ENCODE measurements around the gene RELCH.

Gene RELCH

DNA sequence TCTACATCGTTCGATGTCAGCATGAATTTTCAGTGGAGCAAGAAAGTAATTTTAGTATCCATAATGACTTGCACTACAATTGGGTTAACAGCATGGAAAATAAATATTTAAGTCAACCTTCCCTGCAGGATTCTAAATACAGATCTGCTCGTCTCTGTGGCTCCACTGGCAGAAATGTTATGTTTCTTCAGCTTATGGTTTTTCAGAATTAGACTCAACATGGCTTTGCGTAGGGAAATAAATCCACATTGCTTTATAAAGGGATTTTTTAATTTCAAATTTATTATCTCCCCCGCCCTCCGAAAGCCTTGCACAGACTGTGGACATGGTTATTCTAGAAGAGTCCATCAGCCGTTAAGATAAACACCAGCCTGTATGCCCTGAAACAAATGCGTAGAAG, 156.3 kb downstream of the RELCH start:
- Mint-ChIP-seq H3K4me1 (ENCODE audit: low read depth) (peaks cover 26% of the 10 kb centered on the region), H3K36me3 (ENCODE audit: low read depth) (no peaks in the 10 kb centered on the region), H3K27me3 (peaks cover 14% of the 10 kb centered on the region), H3K9me3 (no peaks in the 10 kb centered on the region), H3K27ac (no peak overlapping the region), H3K4me3 (no peak overlapping the region)

DNA sequence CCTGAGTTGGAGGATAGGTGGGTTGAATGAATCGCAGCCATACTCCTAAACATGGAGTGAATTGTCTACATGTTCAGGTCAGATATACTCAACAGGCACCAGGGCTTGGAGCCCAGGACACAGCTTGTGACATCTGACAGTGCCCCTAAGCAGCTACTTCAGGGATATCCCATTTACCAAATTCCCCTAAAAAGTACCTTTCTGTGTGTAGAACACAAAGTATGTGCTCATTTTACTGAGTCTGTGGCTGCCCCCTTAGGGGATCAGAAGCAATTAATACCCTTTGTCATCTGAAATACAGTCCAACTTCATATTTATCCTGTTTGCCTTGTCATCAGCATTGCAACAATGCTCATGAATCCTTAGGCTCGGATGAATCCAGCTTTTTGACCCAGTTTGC, 158.9 kb downstream of the RELCH start:
- Mint-ChIP-seq H3K4me1 (ENCODE audit: low read depth) (peaks cover 13% of the 10 kb centered on the region), H3K36me3 (ENCODE audit: low read depth) (no peaks in the 10 kb centered on the region), H3K4me3 (no peak overlapping the region), H3K9me3 (no peaks in the 10 kb centered on the region), H3K27ac (no peak overlapping the region), H3K27me3 (peaks cover 5% of the 10 kb centered on the region)

DNA sequence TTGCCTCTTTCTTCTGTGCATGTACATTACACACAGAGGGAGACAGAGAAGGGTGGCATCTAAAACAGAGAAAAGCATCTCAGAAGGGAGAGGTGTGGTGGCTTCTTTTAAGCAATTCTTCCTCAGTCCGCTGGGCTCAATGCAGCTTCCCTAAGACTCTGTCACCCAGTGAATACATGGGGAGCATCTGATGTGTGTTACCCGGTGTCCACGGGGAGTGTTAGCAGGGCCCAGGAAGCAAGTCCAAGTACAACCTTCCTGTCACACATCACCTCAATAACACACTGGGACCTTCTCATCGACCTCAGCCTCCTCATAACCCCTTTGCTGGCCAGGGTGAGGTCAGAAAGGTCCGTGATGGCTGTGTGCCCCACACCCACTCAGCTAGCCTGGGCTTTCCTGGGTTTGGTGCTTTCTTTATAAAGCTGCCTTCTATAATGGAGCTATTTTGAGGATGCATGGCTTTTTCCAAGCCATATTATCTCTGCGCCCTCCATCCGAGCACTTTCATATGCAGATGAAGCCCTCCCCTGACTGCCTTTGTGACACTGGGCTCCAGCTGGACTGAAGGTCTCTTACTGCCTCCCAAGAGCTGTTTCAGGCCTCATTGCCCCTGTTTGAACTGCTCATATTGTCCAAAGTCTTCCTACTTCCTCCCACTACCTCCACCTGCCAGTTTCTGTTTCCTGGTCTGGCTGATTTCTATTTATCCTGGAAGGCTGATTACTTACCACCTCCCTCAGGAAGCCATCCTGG, 159.5 kb downstream of the RELCH start:
- H3K27me3 Mint-ChIP-seq: peaks cover 3% of the 10 kb centered on the region
- H3K9me3 Mint-ChIP-seq: no peaks in the 10 kb centered on the region
- no peak overlapping the region for H3K4me3 Mint-ChIP-seq
- peaks cover 7% of the 10 kb centered on the region for H3K4me1 Mint-ChIP-seq (ENCODE audit: low read depth)
- no peak overlapping the region for H3K27ac Mint-ChIP-seq
- no peaks in the 10 kb centered on the region for H3K36me3 Mint-ChIP-seq (ENCODE audit: low read depth)

DNA sequence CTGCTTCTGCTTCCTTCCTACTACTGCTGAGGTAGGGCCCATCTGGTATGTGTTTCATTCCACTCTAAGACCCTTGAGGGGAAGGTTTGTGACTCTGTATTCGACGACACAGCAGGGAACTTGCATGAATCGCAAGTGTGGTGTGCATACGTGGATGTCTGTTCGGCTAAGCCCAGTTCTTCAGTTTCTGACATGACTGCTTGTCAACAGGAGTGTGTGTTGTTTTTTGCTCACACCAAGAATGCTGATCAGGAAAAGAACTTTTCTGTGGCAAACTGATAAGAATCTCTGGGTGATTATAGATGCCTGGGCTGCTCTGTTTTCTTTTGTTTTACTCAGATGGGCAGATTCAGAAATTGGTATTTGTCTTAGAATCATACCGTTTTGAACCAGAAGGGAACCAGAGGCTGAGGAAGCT, 160.0 kb downstream of the RELCH start:
- Mint-ChIP-seq H3K4me3 (no peak overlapping the region), H3K4me1 (ENCODE audit: low read depth) (peaks cover 7% of the 10 kb centered on the region), H3K27ac (no peak overlapping the region), H3K9me3 (no peaks in the 10 kb centered on the region), H3K27me3 (peaks cover 3% of the 10 kb centered on the region), H3K36me3 (ENCODE audit: low read depth) (no peaks in the 10 kb centered on the region)

GRCh38 chr18:62348474-62348873, 161.4 kb downstream of the RELCH start:
- Mint-ChIP-seq H3K4me1 (ENCODE audit: low read depth) (peaks cover 7% of the 10 kb centered on the region), H3K27ac (no peak overlapping the region), H3K4me3 (no peak overlapping the region), H3K36me3 (ENCODE audit: low read depth) (no peaks in the 10 kb centered on the region), H3K9me3 (no peaks in the 10 kb centered on the region), H3K27me3 (peaks cover 3% of the 10 kb centered on the region)

DNA sequence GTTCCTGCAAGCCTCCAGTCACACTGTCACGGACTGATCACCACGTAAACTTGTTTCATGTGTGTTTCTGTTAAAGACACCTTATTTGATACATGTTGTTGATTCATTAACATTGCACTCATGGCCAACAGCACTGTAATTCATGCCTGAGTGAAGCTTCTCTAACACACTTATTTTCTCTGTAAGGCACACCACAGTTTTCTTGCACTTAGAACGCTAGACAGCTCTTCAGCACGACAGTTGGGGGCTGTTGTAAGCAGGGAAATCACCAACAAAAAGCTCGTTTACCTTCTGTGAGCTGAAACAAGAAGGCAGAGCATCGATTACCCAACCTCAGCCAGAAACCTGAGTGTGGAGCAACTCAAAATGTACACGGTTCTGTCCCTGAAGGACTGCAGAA, 166.1 kb downstream of the RELCH start:
- Mint-ChIP-seq H3K36me3 (ENCODE audit: low read depth) (no peaks in the 10 kb centered on the region), H3K27me3 (no peaks in the 10 kb centered on the region), H3K9me3 (no peaks in the 10 kb centered on the region), H3K4me1 (ENCODE audit: low read depth) (peaks cover 2% of the 10 kb centered on the region), H3K27ac (no peak overlapping the region), H3K4me3 (no peak overlapping the region)

GRCh38 chr18:62354151-62354550, 167.1 kb downstream of the RELCH start:
- no peaks in the 10 kb centered on the region for H3K27me3 Mint-ChIP-seq
- peaks cover 6% of the 10 kb centered on the region for H3K4me1 Mint-ChIP-seq (ENCODE audit: low read depth)
- no peak overlapping the region for H3K27ac Mint-ChIP-seq
- H3K36me3 Mint-ChIP-seq (ENCODE audit: low read depth): no peaks in the 10 kb centered on the region
- no peaks in the 10 kb centered on the region for H3K9me3 Mint-ChIP-seq
- H3K4me3 Mint-ChIP-seq: no peak overlapping the region

DNA sequence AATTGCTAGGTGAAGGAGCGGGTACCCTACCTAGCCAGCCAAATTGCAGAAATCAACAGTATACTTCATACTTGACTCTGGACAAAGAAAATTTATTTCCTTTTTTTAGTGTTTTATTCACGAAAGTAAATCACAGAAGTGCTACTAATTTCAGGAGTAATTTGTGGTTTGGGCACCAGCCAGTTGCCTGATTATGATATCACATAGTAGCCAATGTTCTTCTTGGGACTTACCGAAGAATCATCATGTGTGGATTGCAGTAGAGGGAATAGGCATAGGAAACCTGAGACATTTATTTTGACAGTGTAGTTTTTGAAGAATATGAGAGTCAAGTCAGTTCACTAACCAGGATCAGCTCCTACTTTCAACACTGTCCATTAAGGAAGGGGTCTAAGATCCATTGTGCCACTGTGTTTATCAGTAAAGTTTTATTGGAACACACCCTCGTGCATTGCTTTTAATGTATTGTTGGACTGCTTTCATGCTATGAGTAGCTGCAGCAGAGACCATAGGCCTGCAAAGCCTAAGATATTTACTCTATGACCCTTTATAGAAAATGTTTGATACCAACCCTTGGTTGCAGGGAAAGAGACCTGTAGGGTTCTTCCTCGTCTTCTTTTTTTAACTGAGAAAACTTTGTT, 170.1 kb downstream of the RELCH start:
- no peaks in the 10 kb centered on the region for H3K9me3 Mint-ChIP-seq
- H3K4me1 Mint-ChIP-seq (ENCODE audit: low read depth): peaks cover 6% of the 10 kb centered on the region
- no peak overlapping the region for H3K27ac Mint-ChIP-seq
- H3K27me3 Mint-ChIP-seq: peaks cover 7% of the 10 kb centered on the region
- H3K4me3 Mint-ChIP-seq: no peak overlapping the region
- no peaks in the 10 kb centered on the region for H3K36me3 Mint-ChIP-seq (ENCODE audit: low read depth)
